Measurements from ENCODE around the gene ETV2.
A peak's percentile ranks its signal among the peaks of the same experiment; 100 is the strongest.
"Not testable (repeated sequence)": the region's sequence is repeated elsewhere in the genome, so short reads cannot be mapped to it uniquely, and the experiment has no call there.

The ETV2 gene

GRCh38 chr19:35628565-35629331 lies 12.8 kb upstream of the ETV2 start, which contains the start of gene RBM42:
Gene RBM42 (plus strand): TSS chr19:35629036. CDS start chr19:35629154, 118 bp downstream.
- DNase-seq (ENCODE audit: low read depth): peak; percentile 97

- DNase-seq (ENCODE audit: low read depth): no peak
These were observed 12.3 kb upstream of the ETV2 start for GRCh38 chr19:35629332-35629633.

DNA sequence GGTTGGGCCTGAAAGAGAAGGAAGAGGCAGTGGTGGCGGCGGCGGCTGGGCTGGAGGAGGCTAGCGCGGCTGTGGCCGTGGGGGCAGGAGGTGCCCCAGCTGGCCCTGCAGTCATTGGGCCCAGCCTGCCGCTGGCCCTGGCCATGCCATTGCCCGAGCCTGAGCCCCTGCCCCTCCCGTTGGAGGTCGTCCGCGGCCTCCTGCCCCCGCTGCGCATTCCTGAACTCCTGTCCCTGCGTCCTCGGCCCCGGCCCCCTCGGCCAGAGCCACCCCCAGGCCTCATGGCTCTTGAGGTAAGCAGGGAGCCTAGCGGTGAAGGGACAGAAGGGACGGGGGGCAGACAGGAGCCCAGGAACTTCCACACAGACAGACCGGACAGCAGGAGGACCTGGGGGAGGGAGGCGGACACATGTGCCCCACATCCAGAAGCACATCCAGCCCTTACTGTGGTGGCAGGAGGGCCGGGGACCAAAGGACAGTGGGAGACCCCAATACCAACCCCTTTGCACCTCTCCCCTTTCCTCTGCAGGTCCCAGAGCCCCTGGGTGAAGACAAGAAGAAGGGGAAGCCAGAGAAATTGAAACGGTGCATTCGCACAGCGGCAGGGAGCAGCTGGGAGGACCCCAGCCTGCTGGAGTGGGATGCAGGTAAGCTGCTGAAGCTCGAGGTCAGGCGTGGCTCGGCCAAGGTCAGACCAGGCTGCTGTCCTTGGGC lies 7.7 kb upstream of the ETV2 start:
- no peak for DNase-seq (ENCODE audit: low read depth)

- DNase-seq (ENCODE audit: low read depth): no peak
These were observed 4.9 kb upstream of the ETV2 start for GRCh38 chr19:35636651-35637050.

DNA sequence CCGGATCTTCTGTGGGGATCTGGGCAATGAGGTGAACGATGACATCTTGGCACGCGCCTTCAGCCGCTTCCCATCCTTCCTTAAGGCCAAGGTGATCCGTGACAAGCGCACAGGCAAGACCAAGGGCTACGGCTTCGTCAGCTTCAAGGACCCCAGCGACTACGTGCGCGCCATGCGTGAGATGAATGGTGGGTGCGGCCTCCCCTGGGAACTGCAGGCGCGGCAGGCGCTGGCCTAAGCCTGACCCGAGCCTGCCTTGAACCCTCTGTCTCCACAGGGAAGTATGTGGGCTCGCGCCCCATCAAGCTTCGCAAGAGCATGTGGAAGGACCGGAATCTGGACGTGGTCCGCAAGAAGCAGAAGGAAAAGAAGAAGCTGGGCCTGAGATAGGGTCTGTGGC lies 4.4 kb upstream of the ETV2 start:
- no peak for DNase-seq (ENCODE audit: low read depth)

DNA sequence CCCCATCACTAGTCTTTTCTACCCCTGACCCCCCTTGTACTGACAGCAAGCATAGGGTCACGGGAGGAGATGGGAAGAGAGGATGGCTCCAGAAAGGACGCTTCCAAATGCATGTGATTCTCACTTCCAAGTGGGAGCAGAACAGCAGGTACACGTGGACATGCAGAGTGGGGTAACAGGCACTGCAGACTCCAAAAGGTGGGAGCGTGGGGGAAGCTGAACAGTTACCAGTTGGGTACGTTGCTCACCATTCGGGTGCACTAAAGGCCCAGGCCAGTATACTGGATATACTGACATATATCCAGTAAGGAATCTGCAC lies 2.3 kb upstream of the ETV2 start:
- no peak for DNase-seq (ENCODE audit: low read depth)

DNA sequence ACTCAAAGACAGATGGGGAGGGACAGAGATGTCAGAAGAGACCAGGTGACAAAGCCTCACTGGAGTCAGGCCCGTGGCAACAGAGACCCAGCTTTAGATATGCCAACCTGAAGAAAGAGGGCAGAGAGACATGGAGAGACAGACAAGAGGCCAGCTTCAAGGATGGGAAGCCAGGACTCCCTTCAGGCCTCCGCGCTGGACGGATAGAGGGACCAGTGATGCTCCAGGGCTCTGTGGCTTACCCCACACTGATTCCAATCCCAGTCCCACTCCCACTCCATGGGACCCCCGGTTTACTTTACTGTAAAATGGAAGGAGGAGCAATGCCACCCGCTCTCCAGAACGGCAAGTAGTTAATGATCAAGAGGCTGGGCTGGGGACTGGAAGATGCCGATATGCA lies 1.7 kb upstream of the ETV2 start:
- DNase-seq (ENCODE audit: low read depth): no peak

GRCh38 chr19:35642312-35642711 lies 767 bp downstream of the ETV2 start:
- no peak for DNase-seq (ENCODE audit: low read depth)

DNA sequence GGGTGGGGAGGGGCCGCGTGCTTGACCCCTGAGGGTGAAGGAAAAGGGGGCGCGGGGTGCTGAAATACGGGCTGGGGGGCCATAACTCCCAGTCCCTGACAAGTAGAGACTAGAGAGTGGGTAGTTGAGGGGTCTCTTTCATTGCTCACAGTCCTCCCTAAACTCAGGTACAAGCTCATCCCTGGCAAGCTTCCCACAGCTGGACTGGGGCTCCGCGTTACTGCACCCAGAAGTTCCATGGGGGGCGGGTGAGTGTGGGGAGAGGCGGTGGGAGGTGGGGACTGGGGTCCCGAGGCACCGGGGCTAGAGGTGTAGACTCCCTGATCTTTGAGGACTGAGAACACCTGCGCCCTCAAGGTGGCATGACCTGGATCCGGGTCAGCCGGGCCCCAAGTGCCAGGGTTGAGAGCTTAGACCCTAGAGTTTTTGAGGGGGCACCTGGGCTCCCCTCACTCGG lies 1.3 kb downstream of the ETV2 start:
- no peak for DNase-seq (ENCODE audit: low read depth)

GRCh38 chr19:35643255-35644205 lies 2.0 kb downstream of the ETV2 start:
- peak; percentile 69 for DNase-seq (ENCODE audit: low read depth)

DNA sequence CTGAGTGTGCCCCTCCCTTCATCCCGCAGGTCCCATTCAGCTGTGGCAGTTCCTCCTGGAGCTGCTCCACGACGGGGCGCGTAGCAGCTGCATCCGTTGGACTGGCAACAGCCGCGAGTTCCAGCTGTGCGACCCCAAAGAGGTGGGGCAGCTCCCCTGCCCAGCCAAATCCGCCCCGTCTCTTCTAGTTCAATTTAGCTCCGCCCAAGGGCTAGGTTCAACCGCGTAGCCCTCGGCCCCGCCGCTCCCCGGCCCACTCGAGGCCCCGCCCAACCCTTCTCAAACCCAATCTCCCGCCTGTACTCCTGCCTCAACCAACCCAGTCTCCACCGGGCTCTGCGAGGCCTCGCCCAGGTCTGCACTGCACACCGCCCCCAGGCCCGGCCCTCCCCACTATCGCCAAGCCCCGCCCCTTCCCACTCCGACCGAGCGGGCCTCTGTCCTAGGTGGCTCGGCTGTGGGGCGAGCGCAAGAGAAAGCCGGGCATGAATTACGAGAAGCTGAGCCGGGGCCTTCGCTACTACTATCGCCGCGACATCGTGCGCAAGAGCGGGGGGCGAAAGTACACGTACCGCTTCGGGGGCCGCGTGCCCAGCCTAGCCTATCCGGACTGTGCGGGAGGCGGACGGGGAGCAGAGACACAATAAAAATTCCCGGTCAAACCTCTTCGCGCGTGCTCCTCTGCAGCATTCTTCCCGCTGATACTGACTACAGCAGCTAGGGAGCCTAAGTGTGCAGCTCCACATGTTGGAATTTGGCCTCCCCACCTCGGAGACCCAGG lies 2.9 kb downstream of the ETV2 start:
- DNase-seq (ENCODE audit: low read depth): no peak

GRCh38 chr19:35644987-35645679 lies 3.6 kb downstream of the ETV2 start:
- DNase-seq (ENCODE audit: low read depth): no peak

- no peak for DNase-seq (ENCODE audit: low read depth)
These were observed 4.4 kb downstream of the ETV2 start for GRCh38 chr19:35645680-35646511.

- DNase-seq (ENCODE audit: low read depth): peak; percentile 91
These were observed 6.7 kb downstream of the ETV2 start, which contains the start of gene COX6B1 for GRCh38 chr19:35648017-35648961. Gene COX6B1 (plus strand): TSS chr19:35648323. CDS start chr19:35651244, 2,921 bp downstream.

- DNase-seq (ENCODE audit: low read depth): no peak
These were observed 9.0 kb downstream of the ETV2 start for GRCh38 chr19:35650581-35650980.

DNA sequence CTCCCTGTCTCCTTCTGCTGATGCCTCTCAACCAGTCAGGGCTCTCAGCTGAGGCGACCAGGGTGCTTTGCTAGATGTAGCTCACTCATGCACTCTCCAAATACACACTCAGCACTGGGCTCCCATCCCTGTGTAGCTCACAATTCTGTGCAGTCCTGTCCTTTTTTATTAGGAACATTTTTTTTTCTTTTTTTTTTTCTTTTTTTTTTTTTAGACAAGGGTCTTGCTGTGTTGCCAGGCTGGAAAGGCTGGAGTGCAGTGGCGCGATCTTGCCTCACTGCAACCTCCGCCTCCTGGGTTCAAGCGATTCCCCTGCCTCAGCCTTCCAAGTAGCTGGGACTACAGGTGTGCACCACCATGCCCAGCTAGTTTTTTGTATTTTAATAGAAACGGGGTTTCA lies 13.3 kb downstream of the ETV2 start:
- not testable (repeated sequence) for DNase-seq (ENCODE audit: low read depth)

DNA sequence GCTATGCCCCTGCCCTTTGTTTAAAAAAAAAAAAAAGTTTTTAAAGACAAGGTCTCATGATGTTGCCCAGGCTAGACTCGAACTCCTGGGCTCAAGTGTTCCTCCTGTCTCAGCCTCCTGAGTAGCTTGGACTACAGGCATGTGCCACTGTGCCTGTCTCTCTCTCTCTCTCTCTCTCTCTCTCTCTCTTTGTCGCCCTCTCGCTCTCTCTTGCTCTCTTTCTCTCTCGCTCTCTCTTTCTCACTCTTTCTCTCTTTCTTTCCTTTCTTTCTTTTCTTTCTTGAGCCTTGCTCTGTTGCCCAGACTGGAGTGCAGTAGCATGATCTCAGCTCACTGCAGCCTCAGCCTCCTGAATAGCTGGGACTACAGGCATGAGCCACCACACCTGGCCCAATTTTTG lies 14.1 kb downstream of the ETV2 start:
- DNase-seq (ENCODE audit: low read depth): no peak

GRCh38 chr19:35656700-35657099 lies 15.2 kb downstream of the ETV2 start:
- no peak for DNase-seq (ENCODE audit: low read depth)

Data from HS-5 (cell line).